Renal cortical epithelial cell (primary cell): ENCODE results near the gene NUP107. TPM values are rescaled to one million over a fixed set of nuclear protein-coding genes. Genes with fewer than 3 reads are reported as not detected.

Experiments used
- total RNA-seq: library from RNA; depleted of rRNA; stranded (reverse); fragments of >200 nt; gene quantifications from 2 replicates; pipeline ENCODE4 v1.2.3, GENCODE V29; 2014

Gene NUP107
- total RNA-seq, 1 donor from 2014 or later, result 46.8 TPM

Other genes starting within 250 kb of the NUP107 start
- 259 and 270 TPM in 2 replicates for gene RAP1B, start 76.1 kb upstream of the NUP107 start, total RNA-seq
- gene SLC35E3, start 59.2 kb downstream of the NUP107 start, total RNA-seq, result 4.5 and 7.0 TPM in 2 replicates
- 207 and 400 TPM in 2 replicates for gene MDM2, start 121.2 kb downstream of the NUP107 start, total RNA-seq
- gene CPM, start 246.2 kb downstream of the NUP107 start, total RNA-seq, result 90.3 and 219 TPM in 2 replicates